ENCODE results near the gene RPE65. TPM values are rescaled to one million over a fixed set of nuclear protein-coding genes. Genes with fewer than 3 reads are reported as not detected.
A peak's percentile ranks its signal among the peaks of the same experiment; 100 is the strongest.

RPE65 gene
- total RNA-seq (2021), result not detected in 3 replicates
- percentile 2 among the genes with signal in this experiment for Bru-seq, nascent RNA
- long read RNA-seq, experiment 1, result 0 reads
- long read RNA-seq, experiment 2, result 0 reads
- long read RNA-seq, experiment 3, result 0 reads

DNA sequence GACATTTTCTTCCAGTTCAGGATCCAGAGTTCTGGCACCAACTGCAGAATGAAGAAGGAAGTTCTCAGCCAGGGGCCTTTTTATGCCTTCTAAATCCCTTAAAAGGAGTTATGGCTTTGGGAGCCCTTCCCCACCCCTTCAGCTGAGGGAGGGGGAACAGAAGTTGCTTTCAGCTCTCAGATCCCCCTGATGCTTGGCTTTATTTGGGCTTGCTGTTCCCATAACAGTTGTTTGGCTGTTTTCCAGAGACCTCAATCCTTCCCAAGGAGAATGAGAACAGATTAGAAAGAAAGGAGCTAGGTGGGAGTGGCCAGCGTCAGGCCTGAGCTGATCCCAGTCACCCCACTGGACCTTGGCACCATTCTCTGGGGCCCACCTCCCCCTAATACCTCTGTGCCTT is at the start of gene RPE65:
Gene RPE65, minus strand, starts transcription at position 54 of the 400 bp plus-strand sequence. Its CDS starts 49 bp downstream, at position 5.
- H3K27me3 Mint-ChIP-seq (ENCODE audit: low read depth), result no peaks in the 10 kb centered on the region
- H3K4me3 Mint-ChIP-seq, result no peak within 1 kb of the TSS
- no peaks in the 10 kb centered on the region for H3K9me3 Mint-ChIP-seq
- no peaks in the 10 kb centered on the region for H3K36me3 Mint-ChIP-seq
- peaks cover 14% of the 10 kb centered on the region for H3K4me1 Mint-ChIP-seq
- no peak within 1 kb of the TSS for H3K27ac Mint-ChIP-seq
- ChIA-PET POLR2A (no interaction called here), CTCF (interaction anchor here (1.0 kb wide), 1 partner anchor 47 kb away, joined by 3 read pairs; the partner anchor contains the start of gene DEPDC1)
- TF ChIP-seq JAZF1 (CRISPR knock-in tag; IDR thresholded peaks at IDR 0.05), result no peak
- no peak for TF ChIP-seq FOXP1 (CRISPR knock-in tag; IDR thresholded peaks at IDR 0.05; ENCODE audit: borderline replicate concordance)
- TF ChIP-seq ZNF416 (CRISPR knock-in tag; IDR thresholded peaks at IDR 0.05), result no peak
- TF ChIP-seq ZMAT4 (CRISPR knock-in tag; IDR thresholded peaks at IDR 0.05), result no peak
- TF ChIP-seq ZNF121 (CRISPR knock-in tag; IDR thresholded peaks at IDR 0.05), result no peak
- no peak for TF ChIP-seq ZNF671 (CRISPR knock-in tag; IDR thresholded peaks at IDR 0.05)
- TF ChIP-seq SOX15 (CRISPR knock-in tag; IDR thresholded peaks at IDR 0.05), result no peak
- no peak for TF ChIP-seq GABPB1 (CRISPR knock-in tag; IDR thresholded peaks at IDR 0.05)
- TF ChIP-seq, protein P1, sequence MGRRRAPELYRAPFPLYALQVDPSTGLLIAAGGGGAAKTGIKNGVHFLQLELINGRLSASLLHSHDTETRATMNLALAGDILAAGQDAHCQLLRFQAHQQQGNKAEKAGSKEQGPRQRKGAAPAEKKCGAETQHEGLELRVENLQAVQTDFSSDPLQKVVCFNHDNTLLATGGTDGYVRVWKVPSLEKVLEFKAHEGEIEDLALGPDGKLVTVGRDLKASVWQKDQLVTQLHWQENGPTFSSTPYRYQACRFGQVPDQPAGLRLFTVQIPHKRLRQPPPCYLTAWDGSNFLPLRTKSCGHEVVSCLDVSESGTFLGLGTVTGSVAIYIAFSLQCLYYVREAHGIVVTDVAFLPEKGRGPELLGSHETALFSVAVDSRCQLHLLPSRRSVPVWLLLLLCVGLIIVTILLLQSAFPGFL (CRISPR knock-in tag; IDR thresholded peaks at IDR 0.05; ENCODE audit: borderline replicate concordance), result no peak
- TF ChIP-seq PRDM15 (CRISPR knock-in tag; IDR thresholded peaks at IDR 0.05), result no peak
- TF ChIP-seq TEAD1 (CRISPR knock-in tag; IDR thresholded peaks at IDR 0.05), result no peak
- TF ChIP-seq ZNF423 (CRISPR knock-in tag; IDR thresholded peaks at IDR 0.05), result no peak
- no peak for TF ChIP-seq NFE2L1 (CRISPR knock-in tag; IDR thresholded peaks at IDR 0.05)
- TF ChIP-seq, protein P2, sequence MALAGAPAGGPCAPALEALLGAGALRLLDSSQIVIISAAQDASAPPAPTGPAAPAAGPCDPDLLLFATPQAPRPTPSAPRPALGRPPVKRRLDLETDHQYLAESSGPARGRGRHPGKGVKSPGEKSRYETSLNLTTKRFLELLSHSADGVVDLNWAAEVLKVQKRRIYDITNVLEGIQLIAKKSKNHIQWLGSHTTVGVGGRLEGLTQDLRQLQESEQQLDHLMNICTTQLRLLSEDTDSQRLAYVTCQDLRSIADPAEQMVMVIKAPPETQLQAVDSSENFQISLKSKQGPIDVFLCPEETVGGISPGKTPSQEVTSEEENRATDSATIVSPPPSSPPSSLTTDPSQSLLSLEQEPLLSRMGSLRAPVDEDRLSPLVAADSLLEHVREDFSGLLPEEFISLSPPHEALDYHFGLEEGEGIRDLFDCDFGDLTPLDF (CRISPR knock-in tag; IDR thresholded peaks at IDR 0.05), result no peak
- TF ChIP-seq E2F4 (CRISPR knock-in tag; IDR thresholded peaks at IDR 0.05; ENCODE audit: borderline replicate concordance, low read depth), result no peak
- no peak for TF ChIP-seq ZNF317 (CRISPR knock-in tag; IDR thresholded peaks at IDR 0.05; ENCODE audit: borderline replicate concordance, low read depth)
- TF ChIP-seq, protein P3, sequence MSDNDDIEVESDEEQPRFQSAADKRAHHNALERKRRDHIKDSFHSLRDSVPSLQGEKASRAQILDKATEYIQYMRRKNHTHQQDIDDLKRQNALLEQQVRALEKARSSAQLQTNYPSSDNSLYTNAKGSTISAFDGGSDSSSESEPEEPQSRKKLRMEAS (CRISPR knock-in tag; IDR thresholded peaks at IDR 0.05), result no peak
- no peak for TF ChIP-seq TEAD4 (CRISPR knock-in tag; IDR thresholded peaks at IDR 0.05)
- DNase-seq (ENCODE audit: low spot score) (no peak), ATAC-seq (no peak)

GRCh38 chr1:68497358-68497698 is 47.6 kb upstream of the RPE65 start:
- POLR2A ChIA-PET, result interaction anchor here (0.6 to 1.0 kb wide), 3 partner anchors 24 to 1061 kb away, joined by 3 read pairs; no protein-coding TSS in a partner anchor
- H3K36me3 Mint-ChIP-seq, result peaks cover 19% of the 10 kb centered on the region
- H3K27ac Mint-ChIP-seq, result peak overlapping the region; percentile 42; the same call in 1 of the 2 replicates
- peaks cover 32% of the 10 kb centered on the region for H3K4me1 Mint-ChIP-seq
- DNase-seq (ENCODE audit: low spot score) (no peak), ATAC-seq (peak; percentile 2; the same call in 1 of the 2 replicates)
- H3K4me3 Mint-ChIP-seq, result peak overlapping the region; percentile 96
- H3K27me3 Mint-ChIP-seq (ENCODE audit: low read depth), result no peaks in the 10 kb centered on the region
- CTCF ChIA-PET, result interaction anchor here (0.7 to 1.7 kb wide), 5 partner anchors 9 to 1241 kb away, joined by 3 to 5 read pairs (median 3); partner anchors contain the start of gene RPE65
- H3K9me3 Mint-ChIP-seq, result peaks cover 19% of the 10 kb centered on the region
- no peak for TF ChIP-seq JUN (CRISPR knock-in tag; IDR thresholded peaks at IDR 0.05)
- no peak for TF ChIP-seq RORB (CRISPR knock-in tag; IDR thresholded peaks at IDR 0.05)
- TF ChIP-seq ZBTB21 (CRISPR knock-in tag; IDR thresholded peaks at IDR 0.05; ENCODE audit: borderline replicate concordance), result no peak
- TF ChIP-seq CREM (CRISPR knock-in tag; IDR thresholded peaks at IDR 0.05), result no peak
- TF ChIP-seq NFYB (CRISPR knock-in tag; conservative IDR thresholded peaks at IDR 0.05; ENCODE audit: low read depth), result no peak

Data from WTC11 (cell line).